Suprapubic skin (tissue), 4 donors: ENCODE measurements around the gene RAB21. TPM values are rescaled to one million over a fixed set of nuclear protein-coding genes. Genes with fewer than 3 reads are reported as not detected.

Experiments used
- DNase-seq, 2 donors: peaks; one replicate each; pipeline ENCODE4 v3.0.0-alpha.2; 2019; ENCODE audit warnings: low spot score in 2 of 2
- H3K27ac ChIP-seq: fragments of 200-600 bp; sonication (generic); one replicate; pipeline ENCODE4 v1.5.1; 2019
- H3K27me3 ChIP-seq: fragments of 200-600 bp; sonication (generic); one replicate; pipeline ENCODE4 v1.5.1; 2019
- H3K36me3 ChIP-seq: fragments of 200-600 bp; sonication (generic); one replicate; pipeline ENCODE4 v1.5.1; 2019
- H3K4me1 ChIP-seq: fragments of 200-600 bp; sonication (generic); one replicate; pipeline ENCODE4 v1.5.1; 2019
- H3K4me3 ChIP-seq: fragments of 200-600 bp; sonication (generic); one replicate; pipeline ENCODE4 v1.5.1; 2019; ENCODE audit warnings: mild to moderate bottlenecking
- H3K9me3 ChIP-seq: fragments of 200-600 bp; sonication (generic); one replicate; pipeline ENCODE4 v1.5.1; 2019
- CTCF ChIP-seq, 2 donors: fragments of 200-600 bp in 1 of 2; fragments of 450-650 bp in 1 of 2; sonication (generic) in 1 of 2; IDR thresholded peaks; one replicate each; pipeline ENCODE4 v1.5.1; 2016 to 2019; ENCODE audit warnings: antibody characterized with exemption in 2 of 2, mild to moderate bottlenecking in 1 of 2, moderate library complexity in 1 of 2
- EP300 ChIP-seq: sonication (generic); formaldehyde crosslinking; IDR thresholded peaks from one replicate; pipeline ENCODE4 v1.6.1; 2017; ENCODE audit warnings: antibody characterized with exemption
- POLR2A ChIP-seq, 2 donors: fragments of 450-650 bp; IDR thresholded peaks; one replicate each; pipeline ENCODE4 v1.6.1; 2017; ENCODE audit warnings: antibody characterized with exemption in 2 of 2, mild to moderate bottlenecking in 2 of 2, moderate library complexity in 2 of 2
- POLR2AphosphoS5 ChIP-seq, 3 donors: sonication (generic); formaldehyde crosslinking; IDR thresholded peaks; one replicate each; pipeline ENCODE4 v1.6.1; 2017; ENCODE audit warnings: antibody characterized with exemption in 3 of 3
- WGBS: methylation state at CpG from one replicate; pipeline ENCODE4 v1.1.5; 2018; 5-methylcytosine and 5-hydroxymethylcytosine counted together
- total RNA-seq, 4 donors: library from RNA; depleted of rRNA; stranded (reverse); fragments of >200 nt; gene quantifications; one replicate each; pipeline ENCODE4 v1.1.0, GENCODE V29; 2016

RAB21 gene
- total RNA-seq, 4 donors from 2014 or later = 13.7 to 38.5 (median 32.2) TPM

GRCh38 chr12:71846322-71846940 is 91.8 kb downstream of the RAB21 start:
- H3K4me3 ChIP-seq = no peak overlapping the region
- H3K9me3 ChIP-seq = no peaks in the 10 kb centered on the region
- H3K27ac ChIP-seq = no peak overlapping the region
- no peak for TF ChIP-seq POLR2AphosphoS5 (IDR thresholded peaks at IDR 0.05)
- peak; percentile 2 to 32 for TF ChIP-seq CTCF (IDR thresholded peaks at IDR 0.05)
- peaks cover 3% of the 10 kb centered on the region for H3K36me3 ChIP-seq
- H3K27me3 ChIP-seq = no peaks in the 10 kb centered on the region
- no peak for DNase-seq
- 67% methylated on average over 3 of the region's 3 CpGs for WGBS
- H3K4me1 ChIP-seq = peaks cover 33% of the 10 kb centered on the region

- TF ChIP-seq CTCF (IDR thresholded peaks at IDR 0.05) = no peak
- no peak for TF ChIP-seq POLR2A (IDR thresholded peaks at IDR 0.05)
- Histone ChIP-seq H3K4me1 (peaks cover 25% of the 10 kb centered on the region), H3K36me3 (peaks cover 3% of the 10 kb centered on the region), H3K27me3 (no peaks in the 10 kb centered on the region), H3K4me3 (no peak overlapping the region), H3K27ac (no peak overlapping the region), H3K9me3 (peaks cover 5% of the 10 kb centered on the region)
- DNase-seq = no peak
These were observed 93.5 kb downstream of the RAB21 start for GRCh38 chr12:71848212-71848611.

GRCh38 chr12:71849109-71849851 is 94.6 kb downstream of the RAB21 start:
- no peak overlapping the region for H3K4me3 ChIP-seq
- no peak overlapping the region for H3K27ac ChIP-seq
- no peaks in the 10 kb centered on the region for H3K27me3 ChIP-seq
- DNase-seq = no peak
- peaks cover 5% of the 10 kb centered on the region for H3K9me3 ChIP-seq
- WGBS = 89% methylated on average over 8 of the region's 8 CpGs
- peaks cover 20% of the 10 kb centered on the region for H3K4me1 ChIP-seq
- TF ChIP-seq CTCF (IDR thresholded peaks at IDR 0.05) (no peak), EP300 (no peak), POLR2A (IDR thresholded peaks at IDR 0.05) (no peak), POLR2AphosphoS5 (IDR thresholded peaks at IDR 0.05) (no peak)
- peaks cover 3% of the 10 kb centered on the region for H3K36me3 ChIP-seq

Other genes starting within 250 kb of the RAB21 start
- gene ZFC3H1, start 91.0 kb upstream of the RAB21 start, total RNA-seq = 100 to 1,000 TPM in 1 of 4 donors, 10 to 100 TPM in 3; 52.0 to 202 (median 71.5) TPM
- gene THAP2, start 90.6 kb upstream of the RAB21 start, total RNA-seq = 1 to 10 TPM; 1.9 to 3.6 (median 3.3) TPM
- gene TMEM19, start 68.8 kb upstream of the RAB21 start, total RNA-seq = 10 to 100 TPM; 24.5 to 52.9 (median 43.5) TPM
- gene TBC1D15, start 84.9 kb downstream of the RAB21 start, total RNA-seq = 10 to 100 TPM; 25.1 to 67.4 (median 34.2) TPM
- not detected for gene TPH2, start 184.0 kb downstream of the RAB21 start, total RNA-seq